Measurements from ENCODE around the gene MGAT3.

GRCh38 chr22:39474351-39475111 is 17.7 kb downstream of the MGAT3 start:
- no peak for TF ChIP-seq SUZ12 (IDR thresholded peaks at IDR 0.05; ENCODE audit: extremely low read depth, insufficient read depth, insufficient read length)
- TF ChIP-seq ZNF274 (IDR thresholded peaks at IDR 0.05; ENCODE audit: low read depth, low read length): no peak
- no peak for TF ChIP-seq YY1 (IDR thresholded peaks at IDR 0.05; ENCODE audit: insufficient read depth, insufficient read length)

Data from NT2/D1 (cell line).